CD4-positive, alpha-beta T cell treated with Interleukin-17A for 4 hours (primary cell): ENCODE data around the gene PANK3.
"Not testable (repeated sequence)": the region's sequence is repeated elsewhere in the genome, so short reads cannot be mapped to it uniquely, and the experiment has no call there.

Source experiments
- DNase-seq: peaks from one replicate; pipeline ENCODE4 v3.0.0-alpha.2; 2020; ENCODE audit warnings: mixed read lengths

Gene PANK3

DNA sequence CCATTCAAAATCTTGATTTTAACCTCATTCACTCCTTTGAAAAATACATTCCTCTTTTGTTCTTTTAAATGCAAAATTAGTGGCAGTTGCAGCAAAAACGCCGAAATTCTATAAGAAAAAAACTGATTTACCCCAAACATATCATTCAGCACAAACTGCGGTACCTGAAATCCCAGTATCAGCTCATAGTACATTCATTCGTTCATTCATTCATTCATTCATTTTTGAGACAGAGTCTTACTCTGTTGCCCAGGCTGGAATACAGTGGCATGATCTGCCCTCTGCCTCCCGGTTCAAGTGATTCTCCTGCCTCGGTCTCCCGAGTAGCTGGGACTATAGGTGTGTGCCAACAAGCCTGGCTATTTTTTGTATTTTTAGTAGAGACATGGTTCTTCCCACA is 29.6 kb downstream of the PANK3 start:
- no peak for DNase-seq

DNA sequence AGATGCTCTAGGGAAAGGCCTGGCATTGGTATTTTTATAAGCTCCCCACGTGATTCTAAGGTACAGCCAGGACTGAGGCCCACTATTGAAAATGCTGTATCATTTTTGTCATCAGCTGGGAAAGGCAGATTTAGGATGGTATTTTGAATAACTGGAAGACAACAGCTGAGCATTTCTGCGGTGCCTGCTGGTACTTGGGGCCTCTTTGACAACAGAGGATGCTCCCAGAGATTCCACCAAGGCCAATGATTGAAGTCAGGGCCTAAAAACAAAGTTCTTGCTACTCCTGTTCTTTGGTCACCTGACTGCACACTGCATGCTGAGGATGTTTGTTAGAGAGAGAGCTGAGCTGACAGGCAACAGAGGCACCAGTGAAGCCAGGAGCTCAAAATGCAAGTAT is 42.0 kb downstream of the PANK3 start:
- DNase-seq = no peak

DNA sequence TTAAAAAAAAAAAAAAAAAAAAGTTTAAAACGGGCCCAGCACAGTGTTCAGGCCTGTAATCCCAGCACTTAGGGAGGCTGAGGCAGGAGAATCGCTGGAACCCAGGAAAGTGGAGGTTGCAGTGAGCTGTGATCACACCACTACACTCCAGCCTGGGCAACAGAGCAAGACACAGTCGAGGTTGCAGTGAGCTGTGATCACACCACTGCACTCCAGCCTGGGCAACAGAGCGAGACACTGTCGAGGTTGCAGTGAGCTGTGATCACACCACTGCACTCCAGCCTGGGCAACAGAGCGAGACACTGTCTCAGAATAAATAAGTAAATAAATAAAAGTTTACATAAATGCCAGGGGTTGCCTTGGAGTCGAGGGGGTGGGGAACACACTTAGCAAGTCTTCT is 44.8 kb downstream of the PANK3 start:
- DNase-seq = not testable (repeated sequence)

DNA sequence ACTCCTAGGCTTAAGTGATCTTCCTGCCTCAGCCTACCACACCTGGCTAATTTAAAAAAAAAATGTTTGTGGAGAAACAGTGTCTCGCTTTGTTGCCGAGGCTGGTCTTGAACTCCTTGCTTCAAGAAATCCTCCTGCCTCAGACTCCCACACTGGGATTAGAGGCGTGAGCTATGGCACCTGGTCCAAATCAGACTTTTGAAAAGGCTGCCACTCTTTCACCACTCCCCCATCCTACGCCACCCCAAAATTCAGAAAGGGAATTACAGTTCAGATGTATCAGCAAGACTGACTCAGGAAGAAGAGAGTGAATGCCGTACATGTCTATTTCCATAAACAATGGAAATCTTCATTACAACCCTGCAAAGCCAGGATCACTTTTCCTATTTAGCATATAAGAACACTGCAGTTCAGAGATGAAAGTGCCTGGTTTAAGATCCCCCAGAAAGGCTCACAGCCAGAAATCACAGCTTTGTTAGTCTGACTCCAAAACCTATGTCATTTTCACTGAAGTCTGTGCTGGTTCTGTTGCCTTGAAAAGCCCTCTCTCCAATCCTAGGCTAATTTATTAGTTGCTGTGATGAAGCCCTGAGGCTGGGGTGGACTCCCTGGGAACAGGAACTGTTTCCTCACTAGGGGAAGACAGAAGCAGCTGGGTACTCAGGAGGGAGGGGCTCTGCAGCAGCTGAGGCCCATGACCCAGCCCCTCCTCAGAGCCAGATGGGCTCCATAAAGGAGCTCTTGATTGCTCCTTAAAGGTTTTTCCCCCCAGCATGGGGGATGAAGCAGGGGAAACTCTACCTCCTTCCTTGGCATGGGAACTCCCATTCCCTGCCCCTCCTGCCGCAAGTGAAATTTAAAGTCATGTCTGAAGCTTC is 46.9 kb downstream of the PANK3 start:
- DNase-seq = no peak

DNA sequence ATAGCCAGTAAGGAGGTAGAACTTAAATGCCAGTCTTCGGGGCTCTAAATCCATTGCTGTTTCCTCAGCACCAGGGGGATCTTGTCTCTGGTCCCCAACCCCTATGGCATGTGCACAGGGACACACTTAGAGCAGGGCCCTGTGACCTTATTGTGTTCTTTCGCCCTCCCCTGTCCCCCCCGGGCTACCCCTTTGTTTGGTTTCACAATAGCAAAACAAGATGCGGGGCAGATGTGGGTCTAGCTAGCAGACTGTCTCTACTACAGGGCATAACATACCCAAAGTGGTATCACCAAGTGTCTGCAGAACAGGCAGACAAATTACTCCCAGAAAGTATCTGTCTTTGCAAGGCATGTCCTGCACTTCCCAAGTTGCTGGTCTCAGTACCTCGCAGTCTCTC is 48.0 kb downstream of the PANK3 start:
- DNase-seq = no peak

DNA sequence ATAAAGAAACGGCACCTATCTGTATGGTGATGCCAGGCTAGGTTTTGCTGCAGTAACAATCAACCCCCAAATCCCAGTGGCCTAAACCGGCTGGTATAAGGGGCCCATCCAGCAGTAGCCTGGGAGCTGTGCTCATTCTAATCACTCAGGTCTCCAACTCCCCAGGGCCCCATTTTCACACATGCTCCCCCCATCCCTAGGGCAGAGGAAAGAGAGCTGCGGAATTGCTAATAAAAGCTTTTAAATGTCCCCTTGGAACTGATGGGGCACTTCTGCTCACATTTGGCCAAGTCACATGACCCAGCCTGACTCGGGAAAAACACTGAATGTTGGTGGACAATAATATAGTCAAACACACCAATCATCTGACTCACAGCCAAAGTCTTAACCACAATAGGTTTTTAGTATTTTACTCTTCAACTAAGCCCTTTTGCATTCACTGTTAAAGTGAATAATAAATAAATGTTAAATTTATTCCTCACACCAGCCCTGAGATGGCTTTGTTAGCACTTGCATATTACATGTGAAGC is 48.5 kb downstream of the PANK3 start:
- no peak for DNase-seq

DNA sequence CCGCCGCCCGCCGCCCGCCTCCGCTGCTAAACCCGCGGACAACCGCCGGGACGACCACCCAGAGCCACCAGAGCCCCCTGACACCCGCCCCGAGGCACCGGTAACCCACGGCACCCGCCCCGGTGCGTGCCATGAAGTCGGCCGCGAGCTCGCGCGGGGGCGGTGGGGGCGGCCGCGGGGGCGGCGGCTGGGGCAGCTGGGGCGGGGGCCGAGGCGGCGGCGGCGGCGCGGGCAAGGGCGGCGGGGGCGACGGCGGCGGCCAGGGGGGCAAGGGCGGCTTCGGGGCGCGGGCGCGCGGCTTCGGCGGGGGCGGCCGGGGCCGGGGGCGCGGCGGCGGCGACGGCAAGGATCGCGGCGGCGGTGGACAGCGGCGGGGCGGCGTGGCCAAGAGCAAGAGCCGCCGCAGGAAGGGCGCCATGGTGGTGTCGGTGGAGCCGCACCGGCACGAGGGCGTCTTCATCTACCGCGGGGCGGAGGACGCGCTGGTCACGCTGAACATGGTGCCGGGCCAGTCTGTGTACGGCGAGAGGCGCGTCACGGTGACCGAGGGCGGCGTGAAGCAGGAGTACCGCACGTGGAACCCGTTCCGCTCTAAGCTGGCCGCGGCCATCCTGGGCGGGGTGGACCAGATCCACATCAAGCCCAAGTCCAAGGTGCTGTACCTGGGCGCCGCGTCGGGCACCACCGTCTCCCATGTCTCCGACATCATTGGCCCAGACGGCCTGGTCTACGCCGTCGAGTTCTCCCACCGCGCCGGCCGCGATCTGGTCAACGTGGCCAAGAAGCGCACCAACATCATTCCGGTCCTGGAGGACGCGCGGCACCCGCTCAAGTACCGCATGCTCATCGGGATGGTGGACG is 49.6 kb downstream of the PANK3 start:
- DNase-seq = no peak

DNA sequence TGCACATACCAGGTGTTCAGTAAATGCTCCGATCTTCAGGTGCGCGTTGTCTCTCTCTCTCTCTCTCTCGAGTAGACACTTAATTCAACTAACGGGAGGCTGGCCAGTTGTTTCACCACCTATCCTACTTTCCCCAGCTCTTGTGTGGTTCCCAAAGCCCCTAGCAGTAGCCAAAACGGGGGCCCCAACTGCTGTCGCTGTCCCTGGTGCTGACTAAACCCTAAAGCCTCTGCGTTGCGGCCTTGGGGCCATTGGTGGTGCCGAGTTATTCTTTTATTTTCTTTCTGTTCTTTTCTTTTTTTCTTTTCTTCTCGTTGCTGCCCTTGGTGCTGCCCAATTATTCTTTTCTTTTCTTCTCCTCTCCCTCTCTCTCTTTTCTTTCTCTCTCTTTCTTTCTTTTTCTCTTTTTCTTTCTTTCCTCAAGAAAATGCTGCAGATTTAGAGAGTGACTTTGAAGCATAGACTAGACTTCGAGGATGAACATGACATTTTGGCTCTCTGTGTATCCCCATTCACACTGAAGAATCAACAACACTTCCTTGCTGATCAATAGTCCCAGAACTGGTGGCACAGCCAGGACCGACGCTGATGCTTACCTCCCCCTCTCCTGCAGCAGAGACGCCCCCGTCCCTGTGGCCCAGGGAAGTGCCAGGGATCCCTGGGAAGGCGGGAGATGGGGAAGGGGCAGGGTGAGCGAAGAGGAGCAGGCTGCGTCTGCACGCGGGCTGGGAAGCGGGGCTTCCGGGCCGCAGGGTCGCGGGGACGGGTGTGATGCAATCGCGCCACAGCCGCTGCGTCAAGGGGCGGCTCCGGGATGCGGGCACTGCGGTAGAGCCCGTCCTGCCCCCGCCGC is 50.4 kb downstream of the PANK3 start, which contains the start of gene FBLL1:
TSS of gene FBLL1 (plus strand) at position 785 of the 853 bp plus-strand sequence. CDS start 200 bp downstream, outside the sequence.
- DNase-seq = peak; percentile 39

DNA sequence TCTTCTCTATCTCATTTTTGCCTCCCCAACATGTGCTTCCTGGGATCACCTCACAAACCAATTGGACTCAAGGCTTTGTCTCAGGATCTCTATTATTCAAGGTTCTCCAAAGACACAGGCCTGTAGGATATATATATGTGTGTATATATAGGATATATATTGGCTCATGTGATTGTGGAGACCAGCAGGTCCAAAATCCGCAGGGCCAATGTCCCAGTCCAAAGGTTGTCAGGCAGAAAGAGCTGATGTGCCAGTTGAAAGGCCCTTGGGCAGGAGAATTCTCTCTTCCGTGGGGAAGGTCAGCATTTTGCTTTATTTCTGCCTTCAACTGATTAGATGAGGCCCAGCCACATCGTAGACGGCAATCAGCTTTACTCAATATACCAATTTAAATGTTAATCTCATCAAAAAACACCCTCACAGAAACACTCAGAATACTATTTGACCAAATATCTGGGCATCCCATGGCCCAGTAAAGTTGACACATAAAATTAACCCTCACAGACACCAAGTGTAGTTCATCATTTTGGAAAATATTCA is 51.3 kb downstream of the PANK3 start:
- DNase-seq = no peak

DNA sequence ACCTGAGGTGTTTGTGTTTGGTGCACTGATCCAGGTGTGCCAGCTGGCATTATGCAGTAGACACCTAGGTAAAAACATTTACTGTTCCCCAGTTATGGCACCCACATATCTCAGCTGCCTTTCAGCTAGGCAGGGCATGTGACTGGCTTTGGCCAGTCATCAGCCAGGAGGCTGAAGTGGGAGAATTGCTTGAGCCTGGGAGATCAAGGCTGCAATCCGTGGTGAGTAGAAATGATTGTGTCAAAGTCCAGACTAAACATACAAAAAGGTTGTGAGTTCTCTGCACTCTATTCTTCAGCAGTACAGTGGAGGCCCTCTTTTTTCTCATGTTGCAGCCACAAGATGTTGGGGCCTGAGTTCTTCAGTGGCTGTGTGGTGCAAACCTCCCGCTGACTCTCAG is 53.3 kb downstream of the PANK3 start:
- no peak for DNase-seq

DNA sequence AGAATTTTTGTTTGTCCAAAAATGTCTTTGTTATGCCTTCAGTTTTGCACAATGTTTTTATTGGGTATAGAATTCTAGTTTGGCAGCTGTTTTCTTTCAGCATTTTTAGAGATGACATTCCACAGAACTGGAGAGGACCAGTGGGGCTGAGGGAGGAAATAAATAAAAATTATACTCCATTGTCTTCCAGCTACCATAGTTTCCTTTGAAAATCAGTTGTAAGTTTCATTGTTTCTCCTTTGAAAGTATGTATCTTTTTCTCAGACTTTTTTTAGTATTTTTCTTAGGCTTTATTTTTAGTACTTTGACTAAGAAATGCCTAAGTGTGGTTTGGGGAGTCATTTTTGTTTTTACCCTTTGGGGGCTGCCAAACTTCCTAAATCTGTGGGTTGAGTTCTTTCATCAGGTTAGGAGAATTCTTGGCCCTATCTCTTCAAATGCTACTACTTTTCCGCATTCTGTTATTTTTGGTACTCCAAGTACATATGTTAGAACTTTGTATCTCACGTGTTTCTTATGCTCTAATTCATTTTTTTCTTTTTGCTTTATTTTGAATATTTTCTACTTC is 65.2 kb downstream of the PANK3 start:
- DNase-seq = no peak

DNA sequence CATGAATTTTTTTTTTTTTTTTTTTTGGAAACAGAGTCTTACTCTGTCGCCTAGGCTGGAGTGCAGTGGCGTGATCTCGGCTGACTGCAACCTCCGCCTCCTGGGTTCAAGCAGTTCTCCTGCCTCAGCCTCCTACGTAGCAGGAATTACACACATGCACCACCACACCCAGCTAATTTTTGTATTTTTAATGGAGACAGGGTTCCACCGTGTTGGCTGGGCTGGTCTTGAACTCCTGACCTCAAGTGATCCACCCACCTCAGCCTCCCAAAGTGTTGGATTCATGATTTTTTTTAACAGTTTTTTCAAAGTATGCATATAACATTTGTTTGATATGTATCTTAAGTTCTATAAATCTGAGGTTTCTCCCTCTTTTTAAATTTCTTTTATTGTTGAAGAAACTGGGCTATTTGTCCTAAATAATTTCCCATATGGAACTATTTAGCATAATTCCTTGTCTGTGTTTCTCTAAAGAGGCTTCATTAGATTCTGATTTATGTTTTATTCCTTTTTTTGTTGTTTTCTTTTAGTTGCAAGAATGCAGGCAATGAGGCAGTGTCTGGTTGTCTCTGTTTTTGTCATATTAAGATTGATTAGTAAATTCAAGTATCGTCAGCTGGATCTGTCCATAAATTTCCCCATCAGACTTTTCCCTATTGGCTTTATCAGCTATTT is 76.5 kb downstream of the PANK3 start:
- DNase-seq = no peak
